Liver (tissue), 9 donors: ENCODE results near the gene ERC2. TPM values are rescaled to one million over a fixed set of nuclear protein-coding genes. Genes with fewer than 3 reads are reported as not detected.

Experiments
- DNase-seq: peaks from one replicate; pipeline ENCODE4 v3.0.0-alpha.2; 2017; ENCODE audit warnings: low spot score
- H3K27ac ChIP-seq, 2 donors: one replicate each; pipeline ENCODE4 v1.7.0; 2013; ENCODE audit warnings: inconsistent platforms in 2 of 2, low read length in 2 of 2, control low read depth in 1 of 2, low read depth in 1 of 2, mild to moderate bottlenecking in 1 of 2
- H3K27me3 ChIP-seq, 4 donors: one replicate each; pipeline versions ENCODE4 v1.6.1 to v1.7.0; 2013; ENCODE audit warnings: low read length in 3 of 4, inconsistent platforms in 1 of 4, mild to moderate bottlenecking in 1 of 4, moderate library complexity in 1 of 4; ENCODE audit not compliant: control insufficient read depth in 4 of 4, insufficient read depth in 4 of 4
- H3K36me3 ChIP-seq, 4 donors: one replicate each; pipeline versions ENCODE4 v1.6.1 to v1.7.0; 2013; ENCODE audit warnings: low read length in 3 of 4, mild to moderate bottlenecking in 3 of 4, low read depth in 1 of 4, moderate library complexity in 1 of 4; ENCODE audit not compliant: control insufficient read depth in 4 of 4, insufficient read depth in 3 of 4
- H3K4me1 ChIP-seq, 4 donors: one replicate each; pipeline versions ENCODE4 v1.6.1 to v1.7.0; 2013; ENCODE audit warnings: low read length in 3 of 4, mild to moderate bottlenecking in 3 of 4, moderate library complexity in 1 of 4; ENCODE audit not compliant: control insufficient read depth in 4 of 4, insufficient read depth in 4 of 4
- H3K4me3 ChIP-seq, 3 donors: one replicate each; pipeline versions ENCODE4 v1.6.1 to v1.7.0; 2013; ENCODE audit warnings: low read length in 3 of 3, control low read depth in 1 of 3, low read depth in 1 of 3, mild to moderate bottlenecking in 1 of 3
- H3K9ac ChIP-seq, 2 donors: one replicate each; pipeline ENCODE4 v1.7.0; 2013; ENCODE audit warnings: low read length in 2 of 2, mild to moderate bottlenecking in 2 of 2, moderate library complexity in 2 of 2, control low read depth in 1 of 2, low read depth in 1 of 2
- H3K9me3 ChIP-seq, 4 donors: one replicate each; pipeline versions ENCODE4 v1.6.1 to v1.7.0; 2013; ENCODE audit warnings: low read length in 3 of 4; ENCODE audit not compliant: control insufficient read depth in 4 of 4
- ATF3 ChIP-seq: IDR thresholded peaks from 2 replicates; pipeline ENCODE4 v1.6.1; 2016; ENCODE audit warnings: antibody characterized with exemption
- CTCF ChIP-seq: fragments of 150-350 bp; IDR thresholded peaks from 2 replicates; pipeline ENCODE4 v1.5.1; 2017; ENCODE audit warnings: improper control_type of control experiment, low read depth, low read length; ENCODE audit not compliant: missing input control
- EGR1 ChIP-seq, 2 donors: IDR thresholded peaks; 2 replicates each; pipeline ENCODE4 v1.6.1; 2016 to 2018; ENCODE audit warnings: antibody characterized with exemption in 2 of 2, low read depth in 2 of 2
- FOXA1 ChIP-seq: IDR thresholded peaks from 2 replicates; pipeline ENCODE4 v1.6.1; 2016; ENCODE audit warnings: antibody characterized with exemption
- FOXA2 ChIP-seq: IDR thresholded peaks from 2 replicates; pipeline ENCODE4 v1.6.1; 2016; ENCODE audit warnings: antibody characterized with exemption
- HNF4G ChIP-seq: IDR thresholded peaks from 2 replicates; pipeline ENCODE4 v1.6.1; 2016; ENCODE audit warnings: antibody characterized with exemption
- JUND ChIP-seq, 2 donors: IDR thresholded peaks; 2 replicates each; pipeline ENCODE4 v1.6.1; 2016; ENCODE audit warnings: antibody characterized with exemption in 2 of 2
- MAX ChIP-seq: IDR thresholded peaks from 2 replicates; pipeline ENCODE4 v1.6.1; 2016; ENCODE audit warnings: antibody characterized with exemption
- NR2F2 ChIP-seq: IDR thresholded peaks from 2 replicates; pipeline ENCODE4 v1.6.1; 2016; ENCODE audit warnings: antibody characterized with exemption
- RAD21 ChIP-seq, 2 donors: IDR thresholded peaks; 2 replicates each; pipeline ENCODE4 v1.6.1; 2016; ENCODE audit warnings: antibody characterized with exemption in 2 of 2, mild to moderate bottlenecking in 2 of 2
- REST ChIP-seq: IDR thresholded peaks from 2 replicates; pipeline ENCODE4 v1.6.1; 2016; ENCODE audit warnings: antibody characterized with exemption, mild to moderate bottlenecking
- TAF1 ChIP-seq: conservative IDR thresholded peaks from 2 replicates; pipeline ENCODE4 v1.6.1; 2016; ENCODE audit warnings: antibody characterized with exemption, mild to moderate bottlenecking
- WGBS: extraction: QIAGEN DNeasy Blood & Tissue Kit; methylation state at CpG from one replicate; pipeline ENCODE4 v1.1.7; 2013; 5-methylcytosine and 5-hydroxymethylcytosine counted together
- polyA plus RNA-seq, 2 donors: library from polyadenylated mRNA; stranded (reverse) in 1 of 2; unstranded in 1 of 2; fragments of 200-250 nt in 1 of 2; fragments of >200 nt in 1 of 2; fragmentation: Nextera tagmentation in 1 of 2; extraction: Ambion mirVana in 1 of 2; gene quantifications; one replicate each; pipeline versions ENCODE4 v1.2.1 to v1.2.3, GENCODE V29; 2013 to 2015
- total RNA-seq, 2 donors: library from RNA; depleted of rRNA; stranded (reverse); fragments of >200 nt; gene quantifications; one replicate each; pipeline ENCODE4 v1.2.3, GENCODE V29; 2014
- donor health status: healthy.
- donor health status: healthy.
- donor health status: healthy.
- donor health status: healthy.
- donor health status: healthy.

ERC2 gene
- total and polyA plus RNA-seq, 4 donors: 0.14 to 0.25 TPM; not detected in 2

GRCh38 chr3:56253941-56254665 lies 214.2 kb downstream of the ERC2 start:
- 52% methylated on average over 7 of the region's 7 CpGs for WGBS
- Histone ChIP-seq H3K4me3 (no peak overlapping the region), H3K9me3 (no peaks in the 10 kb centered on the region), H3K4me1 (no peaks in the 10 kb centered on the region), H3K9ac (no peak overlapping the region), H3K36me3 (no peaks in the 10 kb centered on the region), H3K27me3 (no peaks in the 10 kb centered on the region), H3K27ac (no peak overlapping the region)
- no peak for DNase-seq
- TF ChIP-seq EGR1 (IDR thresholded peaks at IDR 0.05; ENCODE audit: low read depth in 2 of 2) (no peak), TAF1 (no peak), MAX (no peak), FOXA1 (no peak), FOXA2 (no peak), ATF3 (no peak), RAD21 (IDR thresholded peaks at IDR 0.05) (no peak), REST (no peak)

- Histone ChIP-seq H3K4me1 (no peaks in the 10 kb centered on the region), H3K9me3 (no peaks in the 10 kb centered on the region), H3K9ac (no peak overlapping the region), H3K36me3 (no peaks in the 10 kb centered on the region), H3K27me3 (no peaks in the 10 kb centered on the region), H3K27ac (no peak overlapping the region), H3K4me3 (no peak overlapping the region)
- WGBS: 86% methylated on average over 3 of the region's 3 CpGs
- no peak for DNase-seq
- TF ChIP-seq TAF1 (no peak), FOXA2 (no peak), RAD21 (IDR thresholded peaks at IDR 0.05) (peak; percentile 93 to 94), CTCF (peak; percentile 87)
These were observed 216.8 kb downstream of the ERC2 start for GRCh38 chr3:56251343-56251945.

GRCh38 chr3:56248021-56248420 lies 220.2 kb downstream of the ERC2 start:
- no peaks in the 10 kb centered on the region for H3K27me3 ChIP-seq
- no peaks in the 10 kb centered on the region for H3K9me3 ChIP-seq
- H3K9ac ChIP-seq: no peak overlapping the region
- H3K36me3 ChIP-seq: no peaks in the 10 kb centered on the region
- no peak for TF ChIP-seq HNF4G
- TF ChIP-seq MAX: no peak
- no peak for TF ChIP-seq NR2F2
- no peak for TF ChIP-seq RAD21 (IDR thresholded peaks at IDR 0.05)
- TF ChIP-seq JUND (IDR thresholded peaks at IDR 0.05): no peak
- DNase-seq: no peak
- no peak overlapping the region for H3K4me3 ChIP-seq
- WGBS: 84% methylated on average over 4 of the region's 4 CpGs
- H3K4me1 ChIP-seq: no peaks in the 10 kb centered on the region
- H3K27ac ChIP-seq: no peak overlapping the region
